GM21423 (cell line): ENCODE measurements around the gene MIOX.
A peak's percentile ranks its signal among the peaks of the same experiment; 100 is the strongest.

Experiments used
- ATAC-seq: cut with Tn5 transposase; IDR thresholded peaks from one replicate; pipeline ENCODE4 v1.9.1; 2021; ENCODE audit warnings: mild to moderate bottlenecking, moderate library complexity; ENCODE audit not compliant: unreplicated experiment

MIOX gene

DNA sequence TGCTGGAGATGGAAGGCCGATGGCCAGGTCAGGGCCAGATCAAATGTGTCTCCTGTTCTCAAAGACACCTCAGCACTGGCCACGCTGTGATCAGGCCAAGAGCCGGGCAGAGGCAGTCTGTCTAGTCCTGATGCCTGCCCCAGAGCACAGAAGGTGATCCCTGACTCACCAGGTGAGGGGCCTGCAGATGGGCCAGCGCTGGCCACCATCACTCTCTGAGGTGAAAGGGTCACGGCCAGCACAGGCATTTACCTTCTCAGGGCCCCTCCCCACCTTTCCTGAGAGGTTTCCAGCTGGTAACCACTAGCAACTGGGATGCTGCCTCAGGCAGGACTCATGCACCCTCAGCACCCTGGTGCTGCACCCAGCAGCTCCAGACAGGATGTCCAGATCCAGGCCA, 14.7 kb upstream of the MIOX start:
- no peak for ATAC-seq

- no peak for ATAC-seq
Measured at GRCh38 chr22:50473088-50473487, 13.6 kb upstream of the MIOX start.

GRCh38 chr22:50473855-50474671, 12.6 kb upstream of the MIOX start:
- no peak for ATAC-seq

GRCh38 chr22:50474710-50475651, 11.7 kb upstream of the MIOX start, which contains the start of gene SBF1:
Gene SBF1 (minus strand): TSS chr22:50475035. CDS start chr22:50474840, 195 bp downstream.
- peak; percentile 68 for ATAC-seq

DNA sequence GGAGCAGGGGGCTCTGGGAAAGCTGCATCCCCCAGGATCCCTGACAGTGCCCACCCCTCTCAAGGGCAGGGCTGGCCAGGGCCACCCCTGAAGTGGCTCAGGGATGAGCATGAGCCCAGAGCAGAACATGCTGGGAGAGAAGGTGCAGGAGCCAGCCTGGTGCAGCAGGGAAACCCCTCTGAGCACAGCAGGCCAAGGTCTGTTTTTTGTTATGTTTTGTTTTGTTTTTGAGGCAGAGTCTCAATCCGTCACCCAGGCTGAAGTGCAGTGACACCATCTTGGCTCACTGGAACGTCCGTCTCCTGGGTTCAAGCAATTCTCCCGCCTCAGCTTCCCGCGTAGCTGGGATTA, 11.0 kb upstream of the MIOX start:
- ATAC-seq: no peak

DNA sequence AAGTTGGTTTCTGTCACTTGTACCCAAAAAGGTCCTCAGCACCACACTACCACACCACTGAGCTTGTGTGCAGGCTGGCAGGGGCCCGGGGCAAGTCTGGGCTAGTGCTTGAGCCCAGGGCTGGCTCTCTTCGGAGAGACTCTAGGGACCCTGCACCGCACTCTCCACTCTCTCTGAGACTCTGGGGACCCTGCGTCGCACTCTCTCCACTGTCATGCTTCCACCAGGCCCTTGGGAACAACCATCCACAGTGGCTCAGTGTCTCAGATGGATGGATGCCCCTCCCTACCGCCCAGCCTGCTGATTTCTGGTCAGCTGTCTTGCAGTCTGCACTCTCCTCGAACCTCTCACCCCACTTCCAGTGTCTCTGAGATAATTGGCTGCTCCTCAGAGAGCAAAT, 9.8 kb upstream of the MIOX start:
- no peak for ATAC-seq

- ATAC-seq: no peak
Measured at GRCh38 chr22:50477923-50478322, 8.7 kb upstream of the MIOX start.

DNA sequence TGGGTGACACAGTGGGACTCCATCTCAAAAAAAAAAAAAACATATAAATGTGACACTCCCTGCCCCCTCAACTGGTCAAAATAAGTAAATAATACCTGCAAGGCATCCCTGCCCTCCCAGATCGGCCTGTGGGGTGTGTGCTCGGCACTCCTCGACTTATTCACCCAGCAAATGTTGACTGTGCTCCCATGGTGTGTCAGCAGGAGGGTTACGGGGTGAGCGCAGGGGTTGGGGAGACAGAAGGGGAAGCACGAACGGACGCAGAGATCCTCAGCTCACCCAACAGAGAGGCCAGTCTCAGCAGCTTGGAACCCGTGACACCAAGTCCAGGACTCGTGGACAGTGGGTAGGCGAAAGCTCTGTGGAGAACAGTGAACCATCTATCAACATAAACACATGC, 6.9 kb upstream of the MIOX start:
- no peak for ATAC-seq

DNA sequence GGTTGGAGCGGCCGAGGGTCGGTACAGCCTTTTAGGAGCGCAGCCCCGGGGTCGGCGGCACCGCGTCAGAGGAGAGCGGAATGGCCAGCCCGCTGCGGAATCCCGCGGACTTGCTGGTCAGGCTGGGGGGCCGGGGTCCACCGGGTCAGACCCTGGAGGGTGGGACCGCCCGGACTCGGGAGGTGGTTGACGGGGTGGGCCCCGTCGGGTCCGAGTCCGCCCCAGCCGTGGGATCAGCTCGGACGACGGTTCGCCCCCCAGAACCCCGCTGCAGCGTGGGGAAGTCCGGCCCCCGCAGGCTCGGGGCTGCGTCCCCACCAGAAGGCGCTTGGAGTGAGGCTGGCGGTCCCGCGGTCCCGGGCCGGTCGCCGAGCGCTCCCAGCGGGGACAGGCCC, 5.6 kb upstream of the MIOX start:
- no peak for ATAC-seq

GRCh38 chr22:50481440-50482106, 5.1 kb upstream of the MIOX start, which contains the start of gene ADM2:
Gene ADM2 (plus strand): TSS chr22:50481543. CDS start chr22:50481848, 305 bp downstream.
- ATAC-seq: no peak

DNA sequence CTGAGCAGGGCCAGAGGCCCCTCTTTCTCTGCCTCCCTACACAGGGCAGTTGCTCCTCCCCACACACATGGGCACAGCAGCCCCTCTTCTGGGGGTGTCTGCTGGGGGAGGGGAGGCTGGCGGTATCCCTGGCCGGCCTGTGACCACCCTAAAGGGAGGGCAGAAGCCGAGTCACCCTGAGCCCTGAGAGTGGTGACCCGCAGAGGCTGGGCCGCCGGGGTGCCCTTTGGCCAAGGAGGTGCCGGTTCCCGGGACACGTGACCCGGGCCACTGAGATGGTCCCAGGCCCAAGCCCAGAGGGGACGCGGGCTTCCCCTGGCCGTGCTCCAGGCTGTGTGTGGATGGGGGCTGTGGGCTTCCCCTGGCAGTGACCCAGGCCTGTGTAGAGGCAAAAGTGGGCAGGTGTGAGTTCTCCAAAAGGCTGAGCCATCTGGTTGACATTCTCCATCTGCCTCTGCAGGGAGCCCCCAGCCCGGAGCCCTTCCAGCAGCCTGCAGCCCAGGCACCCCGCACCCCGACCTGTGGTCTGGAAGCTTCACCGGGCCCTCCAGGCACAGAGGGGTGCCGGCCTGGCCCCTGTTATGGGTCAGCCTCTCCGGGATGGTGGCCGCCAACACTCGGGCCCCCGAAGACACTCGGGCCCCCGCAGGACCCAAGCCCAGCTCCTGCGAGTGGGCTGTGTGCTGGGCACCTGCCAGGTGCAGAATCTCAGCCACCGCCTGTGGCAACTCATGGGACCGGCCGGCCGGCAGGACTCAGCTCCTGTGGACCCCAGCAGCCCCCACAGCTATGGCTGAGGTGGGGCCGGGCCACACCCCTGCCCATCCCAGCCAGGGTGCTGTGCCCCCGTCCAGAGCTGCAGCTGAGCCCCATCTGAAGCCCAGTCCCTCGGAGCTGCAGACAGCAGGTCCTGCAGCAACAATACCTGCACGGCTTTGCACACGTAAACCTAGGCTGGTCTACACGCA, 4.3 kb upstream of the MIOX start:
- ATAC-seq: no peak

GRCh38 chr22:50483106-50483505, 3.6 kb upstream of the MIOX start:
- ATAC-seq: no peak

DNA sequence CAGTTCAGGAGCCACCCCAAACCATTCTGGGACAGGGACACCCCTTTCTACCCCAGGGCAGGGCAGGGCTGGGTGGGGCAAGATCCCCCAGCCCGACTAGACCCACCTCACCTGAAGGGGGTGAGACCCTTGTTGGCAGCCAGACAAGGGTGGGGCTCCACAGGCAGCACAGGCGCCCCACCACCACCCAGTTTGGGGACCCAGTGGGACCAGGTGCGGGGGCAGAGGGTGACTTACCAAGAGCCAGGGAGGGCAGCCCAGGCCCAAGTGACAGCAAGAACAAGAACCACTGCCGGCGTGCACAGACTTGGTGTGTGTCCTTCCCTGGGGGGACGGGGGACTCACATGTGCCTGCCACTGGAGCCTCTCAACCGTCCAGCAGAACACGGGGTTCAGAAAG, 3.1 kb upstream of the MIOX start:
- no peak for ATAC-seq

- no peak for ATAC-seq
Measured at GRCh38 chr22:50483977-50484853, 2.4 kb upstream of the MIOX start.

- ATAC-seq: no peak
Measured at GRCh38 chr22:50485221-50486131, 1.2 kb upstream of the MIOX start.

GRCh38 chr22:50487290-50488005, 789 bp downstream of the MIOX start:
- no peak for ATAC-seq

GRCh38 chr22:50488006-50488677, 1.5 kb downstream of the MIOX start:
- no peak for ATAC-seq
